ENCODE data around the gene E4F1.

DNA sequence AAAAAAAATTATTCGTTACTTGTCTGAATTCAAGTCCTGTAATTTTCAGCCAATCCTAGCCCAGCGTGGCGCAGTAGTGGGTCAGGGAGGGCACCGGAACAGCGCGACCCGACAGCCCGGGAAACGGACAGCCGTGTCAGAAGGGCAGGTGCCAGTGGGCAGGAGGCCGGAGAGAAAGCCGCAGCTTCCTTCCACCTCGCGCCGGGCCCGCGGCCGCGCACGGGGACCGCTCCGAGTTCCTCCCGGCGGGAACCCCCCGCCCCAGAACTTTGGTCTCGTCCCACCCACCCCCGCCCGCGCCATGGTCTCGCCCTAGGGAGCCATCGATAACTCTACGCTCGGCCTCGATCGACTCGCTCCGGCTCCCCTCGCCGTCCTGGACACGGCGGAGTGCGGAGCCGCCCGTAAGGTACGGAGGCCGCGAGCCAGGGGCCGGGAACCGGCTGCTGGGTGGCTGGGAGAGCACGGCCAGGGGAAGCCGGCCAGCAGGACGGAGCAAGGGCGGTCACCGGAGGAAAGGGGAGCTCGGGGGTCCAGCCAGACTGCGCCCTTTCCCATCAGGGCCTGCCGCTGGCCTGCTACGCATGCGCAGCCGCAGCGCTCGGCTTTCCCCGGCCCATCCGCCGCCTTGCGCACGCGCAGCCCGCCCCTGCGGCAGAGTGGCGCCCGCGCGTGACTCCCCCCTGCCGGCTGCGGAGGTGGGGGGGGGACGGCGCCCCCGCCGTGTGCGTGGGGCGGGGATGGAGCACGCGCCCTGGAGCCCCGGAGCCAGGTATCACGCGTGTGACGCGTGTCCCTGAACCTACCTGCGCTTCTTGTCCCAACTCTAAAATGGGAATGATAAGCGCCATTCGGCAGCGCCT lies 18.1 kb upstream of the E4F1 start, which contains the start of gene MLST8:
- TF ChIP-seq, protein P1, sequence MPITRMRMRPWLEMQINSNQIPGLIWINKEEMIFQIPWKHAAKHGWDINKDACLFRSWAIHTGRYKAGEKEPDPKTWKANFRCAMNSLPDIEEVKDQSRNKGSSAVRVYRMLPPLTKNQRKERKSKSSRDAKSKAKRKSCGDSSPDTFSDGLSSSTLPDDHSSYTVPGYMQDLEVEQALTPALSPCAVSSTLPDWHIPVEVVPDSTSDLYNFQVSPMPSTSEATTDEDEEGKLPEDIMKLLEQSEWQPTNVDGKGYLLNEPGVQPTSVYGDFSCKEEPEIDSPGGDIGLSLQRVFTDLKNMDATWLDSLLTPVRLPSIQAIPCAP (CRISPR knock-in tag; IDR thresholded peaks at IDR 0.05; ENCODE audit: low read depth) = no peak
- TF ChIP-seq, protein P2, sequence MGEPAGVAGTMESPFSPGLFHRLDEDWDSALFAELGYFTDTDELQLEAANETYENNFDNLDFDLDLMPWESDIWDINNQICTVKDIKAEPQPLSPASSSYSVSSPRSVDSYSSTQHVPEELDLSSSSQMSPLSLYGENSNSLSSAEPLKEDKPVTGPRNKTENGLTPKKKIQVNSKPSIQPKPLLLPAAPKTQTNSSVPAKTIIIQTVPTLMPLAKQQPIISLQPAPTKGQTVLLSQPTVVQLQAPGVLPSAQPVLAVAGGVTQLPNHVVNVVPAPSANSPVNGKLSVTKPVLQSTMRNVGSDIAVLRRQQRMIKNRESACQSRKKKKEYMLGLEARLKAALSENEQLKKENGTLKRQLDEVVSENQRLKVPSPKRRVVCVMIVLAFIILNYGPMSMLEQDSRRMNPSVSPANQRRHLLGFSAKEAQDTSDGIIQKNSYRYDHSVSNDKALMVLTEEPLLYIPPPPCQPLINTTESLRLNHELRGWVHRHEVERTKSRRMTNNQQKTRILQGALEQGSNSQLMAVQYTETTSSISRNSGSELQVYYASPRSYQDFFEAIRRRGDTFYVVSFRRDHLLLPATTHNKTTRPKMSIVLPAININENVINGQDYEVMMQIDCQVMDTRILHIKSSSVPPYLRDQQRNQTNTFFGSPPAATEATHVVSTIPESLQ (CRISPR knock-in tag; conservative IDR thresholded peaks at IDR 0.05) = no peak
- TF ChIP-seq MXI1 (IDR thresholded peaks at IDR 0.05; ENCODE audit: borderline replicate concordance, low read depth, low read length) (peak; percentile 59; the same call in 1 of the 3 replicates), HNF4G (IDR thresholded peaks at IDR 0.05; ENCODE audit: borderline replicate concordance, low read depth, low read length) (no peak; the same call in 1 of the 2 replicates), HNF4G (CRISPR knock-in tag; IDR thresholded peaks at IDR 0.05; ENCODE audit: borderline replicate concordance, low read depth) (no peak), RBM22 (optimal IDR thresholded peaks at IDR 0.05; ENCODE audit: low read length) (no peak)
